ENCODE measurements around the gene SLC50A1. TPM values are rescaled to one million over a fixed set of nuclear protein-coding genes. Genes with fewer than 3 reads are reported as not detected.

The SLC50A1 gene
- total RNA-seq, 1 donor from 2014 or later: 56.9 TPM

DNA sequence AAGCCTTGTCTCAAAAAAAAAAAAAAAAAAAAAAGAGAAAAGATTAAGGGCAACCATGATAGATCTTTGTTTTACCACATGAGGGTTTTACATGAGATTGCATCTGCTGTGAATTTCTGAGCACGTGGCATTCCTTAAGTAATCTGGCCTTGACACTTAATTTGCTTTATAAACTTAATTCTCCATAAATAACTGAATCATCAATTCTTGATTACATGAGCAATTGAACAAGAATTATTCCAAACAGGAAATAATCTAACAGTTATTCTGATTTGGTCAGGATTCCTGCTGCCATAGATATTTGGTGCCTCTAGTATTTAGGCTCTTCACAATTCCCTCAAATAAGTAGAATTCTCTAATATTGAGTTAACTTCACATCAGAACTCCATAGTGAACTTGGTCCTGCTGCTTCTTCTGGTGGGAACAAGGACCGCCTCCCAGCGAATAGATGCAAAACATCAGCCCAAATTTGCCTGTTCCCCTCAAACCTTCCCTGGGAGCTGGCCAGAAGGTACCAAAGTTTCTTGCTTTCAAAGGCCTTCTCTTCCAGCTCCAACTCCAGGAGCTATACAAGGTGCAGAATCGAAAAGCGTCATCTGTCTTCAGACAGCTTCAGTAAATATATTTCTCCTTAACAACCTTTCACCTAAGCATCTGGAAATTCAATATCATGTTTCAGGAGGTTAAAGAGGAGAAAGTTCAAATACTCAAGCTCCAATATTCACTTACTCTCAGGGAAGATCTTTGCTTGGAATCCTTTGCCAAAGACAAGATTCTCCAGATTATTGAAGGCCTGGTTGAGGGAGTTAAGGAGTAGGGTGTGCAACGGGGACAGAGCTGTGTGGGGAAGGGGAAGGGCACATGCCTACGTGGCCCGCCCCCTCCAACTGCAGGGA, 36.4 kb downstream of the SLC50A1 start:
- peaks cover 48% of the 10 kb centered on the region for H3K4me1 Mint-ChIP-seq (ENCODE audit: low read depth)
- peak overlapping the region; percentile 96 for H3K27ac Mint-ChIP-seq
- H3K27me3 Mint-ChIP-seq (ENCODE audit: low read depth): no peaks in the 10 kb centered on the region
- no peak for DNase-seq (ENCODE audit: low spot score)
- peak overlapping the region; percentile 96 for H3K4me3 Mint-ChIP-seq (ENCODE audit: low read depth)
- intact Hi-C loops (cut with micrococcal nuclease): loop anchor here (2.0 kb wide), 1 partner anchor 37 kb away; the partner anchor contains the start of gene SLC50A1
- no peaks in the 10 kb centered on the region for H3K9me3 Mint-ChIP-seq
- H3K36me3 Mint-ChIP-seq (ENCODE audit: low read depth): peaks cover 35% of the 10 kb centered on the region

DNA sequence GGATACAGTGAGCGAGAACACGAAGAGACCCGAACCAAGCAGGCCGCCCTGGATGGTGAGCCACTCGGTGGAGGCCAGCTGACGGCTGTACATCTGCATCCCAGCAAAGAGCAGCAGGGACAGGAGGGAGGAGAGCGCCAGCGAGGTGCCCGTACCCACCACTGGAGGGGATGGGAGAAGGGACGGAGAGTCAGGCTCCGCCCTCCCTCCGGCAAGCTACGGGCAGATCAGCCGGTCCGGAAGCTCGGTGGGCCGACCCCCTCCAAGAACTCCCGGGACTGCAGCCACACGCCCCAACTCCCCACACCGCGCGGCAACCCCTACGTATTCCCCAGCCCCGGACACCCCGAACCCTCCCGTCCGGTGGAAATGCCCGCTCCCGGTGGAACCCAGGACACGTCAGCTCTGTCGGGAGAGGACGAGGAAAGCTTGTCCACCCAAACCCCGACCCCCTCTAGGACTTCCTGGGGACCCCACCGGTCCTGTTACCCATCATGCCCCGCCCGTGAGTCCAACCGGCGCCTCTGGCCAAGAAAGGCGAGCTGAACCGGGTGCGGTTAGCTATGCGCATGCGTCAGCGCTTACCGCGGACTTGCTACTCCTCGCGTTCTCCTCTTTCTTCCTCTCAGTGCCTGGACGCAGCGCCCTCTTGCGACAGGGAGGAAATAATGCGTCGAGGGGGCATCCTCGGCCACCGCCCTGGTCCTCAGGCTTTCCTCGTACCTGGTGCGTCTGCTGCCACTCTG, 37.3 kb downstream of the SLC50A1 start, which contains the start of gene KRTCAP2:
Gene KRTCAP2, minus strand, starts transcription at position 573 of the 746 bp plus-strand sequence. Its CDS starts 80 bp downstream, at position 493.
- H3K9me3 Mint-ChIP-seq: no peaks in the 10 kb centered on the region
- no peaks in the 10 kb centered on the region for H3K27me3 Mint-ChIP-seq (ENCODE audit: low read depth)
- H3K36me3 Mint-ChIP-seq (ENCODE audit: low read depth): peaks cover 41% of the 10 kb centered on the region
- peaks cover 42% of the 10 kb centered on the region for H3K4me1 Mint-ChIP-seq (ENCODE audit: low read depth)
- DNase-seq (ENCODE audit: low spot score): peak; percentile 94
- intact Hi-C loops (cut with micrococcal nuclease): loop anchor here (1.0 to 2.0 kb wide), 2 partner anchors 38 to 237 kb away; partner anchors contain the start of genes PMVK and SLC50A1
- H3K4me3 Mint-ChIP-seq (ENCODE audit: low read depth): peak within 1 kb of the TSS; percentile 96
- H3K27ac Mint-ChIP-seq: peak within 1 kb of the TSS; percentile 96

DNA sequence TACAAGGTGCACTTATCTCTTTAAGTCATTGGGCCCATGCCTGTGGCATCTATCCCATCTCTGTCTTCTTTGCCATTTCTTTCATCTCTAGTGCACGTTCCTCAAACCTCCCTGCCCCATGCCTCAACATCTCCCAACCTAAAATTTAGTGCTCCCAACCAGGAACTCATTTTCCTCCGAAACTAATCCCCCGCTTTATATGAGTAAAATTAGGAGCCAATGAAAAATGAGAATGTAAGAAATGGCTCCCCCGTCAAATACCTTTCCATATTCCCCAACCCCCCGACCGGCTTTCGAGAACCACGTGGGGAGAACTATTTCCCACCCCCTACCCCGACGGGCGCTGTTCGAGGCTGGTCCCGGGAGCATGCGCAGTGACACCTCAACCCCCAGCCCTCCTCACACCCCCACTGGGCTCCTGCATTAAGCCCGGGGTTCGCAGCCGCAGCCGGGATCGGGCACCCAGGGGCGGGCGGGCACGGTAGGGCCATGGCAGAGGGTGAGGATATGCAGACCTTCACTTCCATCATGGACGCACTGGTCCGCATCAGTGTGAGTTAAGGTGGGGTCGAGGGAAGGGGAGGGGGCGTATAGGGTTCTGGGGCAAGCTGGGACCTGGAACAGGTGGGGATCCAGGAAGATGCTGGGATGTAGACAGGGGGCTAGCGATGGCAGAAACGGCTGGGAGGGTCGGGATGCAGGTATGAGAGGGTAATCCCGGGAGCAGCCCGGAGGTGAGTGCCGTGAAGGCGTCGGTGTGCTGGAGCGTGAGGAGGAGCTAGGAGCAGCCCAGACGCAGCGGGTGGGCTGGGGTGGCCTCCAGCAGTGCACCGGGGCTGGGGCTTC, 38.0 kb downstream of the SLC50A1 start, which contains the start of gene TRIM46:
Gene TRIM46, plus strand, starts transcription at position 372 of the 846 bp plus-strand sequence. Its CDS starts 118 bp downstream, at position 490.
- peak within 1 kb of the TSS; percentile 96 for H3K27ac Mint-ChIP-seq
- peaks cover 42% of the 10 kb centered on the region for H3K36me3 Mint-ChIP-seq (ENCODE audit: low read depth)
- peak within 1 kb of the TSS; percentile 96 for H3K4me3 Mint-ChIP-seq (ENCODE audit: low read depth)
- H3K9me3 Mint-ChIP-seq: no peaks in the 10 kb centered on the region
- peaks cover 40% of the 10 kb centered on the region for H3K4me1 Mint-ChIP-seq (ENCODE audit: low read depth)
- peak; percentile 64 for DNase-seq (ENCODE audit: low spot score)
- H3K27me3 Mint-ChIP-seq (ENCODE audit: low read depth): no peaks in the 10 kb centered on the region
- intact Hi-C loops (cut with micrococcal nuclease): loop anchor here (1.0 to 2.0 kb wide), 3 partner anchors 36 to 237 kb away; partner anchors contain the start of genes PMVK and SLC50A1

DNA sequence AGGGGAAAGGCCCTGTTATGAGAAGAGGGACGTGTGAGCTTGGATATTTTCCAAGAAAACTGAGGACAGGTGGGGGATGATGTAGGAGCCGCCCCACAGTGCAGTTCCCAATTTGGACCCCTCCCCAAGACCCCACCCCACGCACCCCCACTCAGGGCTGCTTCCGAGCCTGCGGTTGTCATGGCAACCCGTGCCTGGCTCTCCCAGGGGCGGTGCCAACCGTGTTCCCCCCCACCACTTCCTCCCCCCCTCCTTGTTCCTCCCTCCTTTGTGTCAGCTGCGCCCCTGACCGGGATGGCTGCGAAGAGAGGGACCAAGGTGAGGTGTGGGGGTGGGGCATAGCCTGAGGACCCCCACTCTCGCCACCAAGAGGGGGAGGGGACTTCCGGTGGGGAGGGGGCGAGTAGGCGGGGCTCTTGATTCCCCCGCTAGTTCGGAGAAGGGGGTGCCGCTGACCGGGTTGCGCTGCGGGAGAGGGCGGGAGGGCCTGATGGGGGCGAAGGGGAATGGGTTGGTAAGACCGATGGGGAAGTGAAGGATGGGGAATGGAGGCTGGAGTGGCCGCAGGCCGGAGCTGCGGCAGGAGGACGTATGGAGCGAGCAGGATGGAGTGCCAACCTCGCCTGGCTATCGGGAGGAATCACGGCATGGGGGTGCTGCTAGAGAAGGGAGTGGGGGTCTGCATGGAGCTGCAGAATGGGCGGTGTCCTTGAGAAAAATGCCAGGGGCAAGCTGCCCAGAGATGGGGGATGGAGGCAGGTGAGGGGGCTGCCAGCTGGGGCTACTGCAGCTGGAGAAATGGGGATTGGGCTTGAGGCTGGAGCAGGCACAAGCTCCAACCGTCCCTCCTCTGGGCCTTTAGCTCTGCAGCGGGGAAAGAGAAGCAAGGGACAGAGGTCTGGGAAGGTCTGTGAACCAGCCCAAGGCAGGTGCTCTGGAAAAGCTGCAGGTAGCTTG, 39.0 kb downstream of the SLC50A1 start:
- Mint-ChIP-seq H3K27ac (peak overlapping the region; percentile 96), H3K36me3 (ENCODE audit: low read depth) (peaks cover 42% of the 10 kb centered on the region), H3K9me3 (no peaks in the 10 kb centered on the region), H3K27me3 (ENCODE audit: low read depth) (no peaks in the 10 kb centered on the region), H3K4me3 (ENCODE audit: low read depth) (peak overlapping the region; percentile 96), H3K4me1 (ENCODE audit: low read depth) (peaks cover 40% of the 10 kb centered on the region)
- intact Hi-C loops (cut with micrococcal nuclease): loop anchor here (1.0 kb wide), 1 partner anchor 35 kb away; no protein-coding TSS in a partner anchor
- DNase-seq (ENCODE audit: low spot score): peak; percentile 39

DNA sequence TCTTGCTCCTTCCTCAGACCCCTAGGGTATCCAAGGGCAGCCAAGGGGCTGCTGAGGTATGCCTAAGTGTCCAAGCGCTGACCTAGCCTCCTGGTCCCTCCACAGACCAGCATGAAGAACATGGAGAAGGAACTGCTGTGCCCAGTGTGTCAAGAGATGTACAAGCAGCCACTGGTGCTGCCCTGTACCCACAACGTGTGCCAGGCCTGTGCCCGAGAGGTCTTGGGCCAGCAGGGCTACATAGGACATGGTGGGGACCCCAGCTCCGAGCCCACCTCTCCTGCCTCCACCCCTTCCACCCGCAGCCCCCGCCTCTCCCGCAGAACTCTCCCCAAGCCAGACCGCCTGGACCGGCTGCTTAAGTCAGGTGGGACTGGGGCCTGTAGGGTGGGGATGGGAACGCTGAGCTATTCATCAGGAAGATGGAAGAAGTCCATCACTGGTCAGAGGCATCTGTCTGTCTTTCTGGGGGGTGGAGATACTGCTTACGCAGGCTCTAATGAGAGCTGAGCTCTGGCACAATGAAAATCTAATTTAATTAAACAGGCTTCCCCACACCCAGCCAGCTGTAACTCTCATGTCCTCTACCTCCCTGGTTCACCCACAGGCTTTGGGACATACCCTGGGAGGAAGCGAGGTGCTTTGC, 39.8 kb downstream of the SLC50A1 start:
- Mint-ChIP-seq H3K27me3 (ENCODE audit: low read depth) (no peaks in the 10 kb centered on the region), H3K9me3 (no peaks in the 10 kb centered on the region), H3K27ac (no peak overlapping the region), H3K36me3 (ENCODE audit: low read depth) (peaks cover 41% of the 10 kb centered on the region), H3K4me3 (ENCODE audit: low read depth) (peak overlapping the region; percentile 96), H3K4me1 (ENCODE audit: low read depth) (peaks cover 39% of the 10 kb centered on the region)
- intact Hi-C loops (cut with micrococcal nuclease): no loop called here
- DNase-seq (ENCODE audit: low spot score): no peak

DNA sequence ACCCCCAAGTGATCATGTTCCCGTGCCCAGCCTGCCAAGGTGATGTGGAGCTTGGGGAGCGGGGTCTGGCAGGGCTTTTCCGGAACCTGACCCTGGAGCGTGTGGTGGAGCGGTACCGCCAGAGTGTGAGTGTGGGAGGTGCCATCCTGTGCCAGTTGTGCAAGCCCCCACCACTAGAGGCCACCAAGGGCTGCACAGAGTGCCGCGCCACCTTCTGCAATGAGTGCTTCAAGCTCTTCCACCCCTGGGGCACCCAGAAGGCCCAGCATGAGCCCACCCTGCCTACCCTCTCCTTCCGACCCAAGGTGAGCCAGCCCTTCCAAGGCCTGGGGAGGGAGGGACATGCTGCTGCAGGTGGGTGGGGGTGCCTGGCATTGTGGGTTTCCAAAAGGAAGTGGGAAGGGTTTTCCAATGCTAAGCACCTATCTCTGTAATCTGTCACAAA, 40.3 kb downstream of the SLC50A1 start:
- Mint-ChIP-seq H3K27ac (no peak overlapping the region), H3K4me3 (ENCODE audit: low read depth) (peak overlapping the region; percentile 59), H3K4me1 (ENCODE audit: low read depth) (peaks cover 38% of the 10 kb centered on the region), H3K9me3 (no peaks in the 10 kb centered on the region), H3K27me3 (ENCODE audit: low read depth) (no peaks in the 10 kb centered on the region), H3K36me3 (ENCODE audit: low read depth) (peaks cover 39% of the 10 kb centered on the region)
- no peak for DNase-seq (ENCODE audit: low spot score)
- intact Hi-C loops (cut with micrococcal nuclease): loop anchor here (1.0 to 2.0 kb wide), 2 partner anchors 17 to 50 kb away; no protein-coding TSS in a partner anchor

DNA sequence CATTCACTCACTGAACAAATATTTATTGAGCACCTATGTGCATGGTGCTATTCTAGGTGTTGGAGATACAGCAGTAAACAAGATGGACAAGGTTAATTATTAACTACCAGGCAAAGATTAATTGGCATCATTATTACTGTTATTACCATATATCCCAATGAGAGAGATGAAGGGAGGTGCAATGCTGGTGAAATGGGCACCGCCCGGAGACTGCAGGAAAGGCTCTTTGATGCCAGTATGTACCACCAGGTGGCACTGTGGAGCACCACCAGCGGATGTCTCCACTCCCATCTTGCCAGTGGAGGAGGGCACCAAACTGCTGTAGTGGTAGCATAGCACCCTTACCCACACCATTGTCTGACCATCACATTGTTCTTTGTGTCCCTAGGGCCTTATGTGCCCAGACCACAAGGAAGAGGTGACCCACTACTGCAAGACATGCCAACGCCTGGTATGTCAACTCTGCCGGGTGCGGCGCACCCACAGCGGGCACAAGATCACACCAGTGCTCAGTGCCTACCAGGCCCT, 41.0 kb downstream of the SLC50A1 start:
- intact Hi-C loops (cut with micrococcal nuclease): loop anchor here (1.0 to 2.0 kb wide), 2 partner anchors 16 to 50 kb away; no protein-coding TSS in a partner anchor
- peaks cover 40% of the 10 kb centered on the region for H3K36me3 Mint-ChIP-seq (ENCODE audit: low read depth)
- DNase-seq (ENCODE audit: low spot score): peak; percentile 71
- H3K27me3 Mint-ChIP-seq (ENCODE audit: low read depth): no peaks in the 10 kb centered on the region
- no peaks in the 10 kb centered on the region for H3K9me3 Mint-ChIP-seq
- H3K4me1 Mint-ChIP-seq (ENCODE audit: low read depth): peaks cover 38% of the 10 kb centered on the region
- H3K4me3 Mint-ChIP-seq (ENCODE audit: low read depth): peak overlapping the region; percentile 59
- H3K27ac Mint-ChIP-seq: peak overlapping the region; percentile 9

DNA sequence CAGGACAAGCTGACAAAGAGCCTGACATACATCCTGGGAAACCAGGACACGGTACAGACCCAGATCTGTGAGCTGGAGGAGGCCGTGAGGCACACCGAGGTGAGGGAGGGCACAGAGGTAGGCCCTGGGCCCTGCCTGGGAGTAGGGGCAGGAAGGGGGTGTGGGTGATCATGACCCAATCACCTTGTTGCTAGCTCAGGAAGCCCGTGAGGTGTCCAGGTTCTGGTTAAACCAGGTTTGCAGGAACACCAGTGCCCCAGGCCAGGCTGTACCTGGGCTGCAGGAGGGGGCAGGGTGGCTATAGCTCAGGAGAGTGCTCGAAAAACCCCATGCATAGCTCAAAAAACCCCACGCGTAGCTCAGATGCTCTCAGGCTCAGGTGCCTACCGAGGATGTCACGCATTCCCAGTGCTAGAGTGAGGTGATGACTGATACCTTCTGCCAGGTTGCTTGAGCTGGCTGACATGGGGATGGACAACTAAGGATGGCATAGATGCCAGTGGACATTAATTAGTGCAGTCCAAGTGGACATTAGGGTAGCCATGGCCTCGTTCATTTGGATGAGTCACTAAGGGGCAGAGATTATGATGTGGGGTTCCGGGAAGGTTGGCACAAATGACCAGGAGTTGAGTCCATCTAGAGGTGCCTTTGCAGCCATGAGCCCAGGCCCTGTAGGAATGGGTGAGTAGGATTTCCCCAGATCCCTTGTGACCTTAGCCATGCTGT, 41.7 kb downstream of the SLC50A1 start:
- Mint-ChIP-seq H3K4me3 (ENCODE audit: low read depth) (no peak overlapping the region), H3K27ac (no peak overlapping the region), H3K4me1 (ENCODE audit: low read depth) (peaks cover 32% of the 10 kb centered on the region), H3K36me3 (ENCODE audit: low read depth) (peaks cover 37% of the 10 kb centered on the region), H3K9me3 (no peaks in the 10 kb centered on the region), H3K27me3 (ENCODE audit: low read depth) (no peaks in the 10 kb centered on the region)
- intact Hi-C loops (cut with micrococcal nuclease): loop anchor here (2.0 kb wide), 1 partner anchor 15 kb away; no protein-coding TSS in a partner anchor
- no peak for DNase-seq (ENCODE audit: low spot score)

DNA sequence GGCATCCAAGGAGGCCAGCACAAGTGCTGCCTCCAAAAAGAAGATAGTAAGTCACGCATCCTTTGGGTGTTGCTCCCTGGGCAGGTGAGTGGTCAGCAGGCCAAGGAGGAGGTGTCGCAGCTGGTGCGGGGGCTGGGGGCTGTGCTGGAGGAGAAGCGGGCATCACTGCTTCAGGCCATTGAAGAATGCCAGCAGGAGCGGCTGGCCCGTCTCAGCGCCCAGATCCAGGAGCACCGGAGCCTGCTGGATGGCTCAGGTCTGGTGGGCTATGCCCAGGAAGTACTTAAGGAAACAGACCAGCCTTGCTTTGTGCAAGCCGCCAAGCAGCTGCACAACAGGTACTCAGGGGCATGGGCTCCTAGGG, 42.2 kb downstream of the SLC50A1 start:
- H3K27me3 Mint-ChIP-seq (ENCODE audit: low read depth): no peaks in the 10 kb centered on the region
- peaks cover 31% of the 10 kb centered on the region for H3K4me1 Mint-ChIP-seq (ENCODE audit: low read depth)
- DNase-seq (ENCODE audit: low spot score): no peak
- no peak overlapping the region for H3K4me3 Mint-ChIP-seq (ENCODE audit: low read depth)
- H3K36me3 Mint-ChIP-seq (ENCODE audit: low read depth): peaks cover 35% of the 10 kb centered on the region
- intact Hi-C loops (cut with micrococcal nuclease): loop anchor here (2.0 kb wide), 1 partner anchor 15 kb away; no protein-coding TSS in a partner anchor
- H3K9me3 Mint-ChIP-seq: no peaks in the 10 kb centered on the region
- H3K27ac Mint-ChIP-seq: no peak overlapping the region

DNA sequence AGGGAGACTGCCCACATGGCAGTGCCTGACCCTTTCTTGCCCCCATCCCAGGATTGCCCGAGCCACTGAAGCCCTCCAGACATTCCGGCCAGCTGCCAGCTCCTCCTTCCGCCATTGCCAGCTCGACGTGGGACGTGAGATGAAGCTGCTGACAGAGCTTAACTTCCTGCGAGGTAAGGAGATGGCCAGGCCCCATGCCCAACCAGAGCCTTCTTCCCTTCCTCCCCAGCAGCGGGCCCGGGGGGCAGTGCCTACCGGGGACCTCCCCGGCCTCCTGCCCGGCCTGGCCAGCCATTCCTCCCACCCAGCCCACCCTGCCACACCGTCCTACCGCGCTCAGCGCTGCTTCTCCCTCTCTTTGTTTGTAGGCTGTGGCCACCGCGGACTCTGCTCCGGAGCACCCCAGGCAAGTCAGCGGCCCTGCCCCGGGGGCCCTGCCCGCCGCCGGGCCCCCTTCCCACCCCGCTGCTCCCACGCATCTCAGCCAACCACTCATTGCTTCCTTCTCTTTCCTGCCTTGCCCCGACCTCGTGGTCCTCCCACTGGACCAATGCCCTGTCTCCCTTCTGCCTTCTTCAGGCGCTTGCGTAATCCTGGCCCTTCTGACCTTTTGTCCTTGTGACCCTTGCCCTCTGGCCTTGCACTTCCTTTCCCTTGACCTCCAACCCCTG, 42.9 kb downstream of the SLC50A1 start:
- Mint-ChIP-seq H3K4me1 (ENCODE audit: low read depth) (peaks cover 27% of the 10 kb centered on the region), H3K27ac (no peak overlapping the region), H3K4me3 (ENCODE audit: low read depth) (no peak overlapping the region), H3K36me3 (ENCODE audit: low read depth) (peaks cover 41% of the 10 kb centered on the region), H3K27me3 (ENCODE audit: low read depth) (no peaks in the 10 kb centered on the region), H3K9me3 (no peaks in the 10 kb centered on the region)
- DNase-seq (ENCODE audit: low spot score): no peak
- intact Hi-C loops (cut with micrococcal nuclease): no loop called here
